ENCODE data around the gene GPR3. TPM values are rescaled to one million over a fixed set of nuclear protein-coding genes. Genes with fewer than 3 reads are reported as not detected.

GPR3 gene
- total RNA-seq, 1 donor from 2014 or later: 0.86 TPM

GRCh38 chr1:27394282-27394658 lies 1.8 kb downstream of the GPR3 start:
- Histone ChIP-seq H3K4me2 (ENCODE audit: low read length) (peak overlapping the region; percentile 29), H3K27me3 (ENCODE audit: insufficient read depth, low read length) (peaks cover 5% of the 10 kb centered on the region), H2AFZ (ENCODE audit: low read depth, low read length) (no peak overlapping the region), H3K4me1 (ENCODE audit: insufficient read depth, low read length) (peaks cover 26% of the 10 kb centered on the region), H4K20me1 (ENCODE audit: insufficient read depth, low read length) (peaks cover 5% of the 10 kb centered on the region), H3K9me3 (ENCODE audit: insufficient read depth, low read depth, low read length) (no peaks in the 10 kb centered on the region), H3K9ac (ENCODE audit: low read length) (no peak overlapping the region), H3K36me3 (ENCODE audit: insufficient read depth, low read length) (no peaks in the 10 kb centered on the region), H3K4me3 (ENCODE audit: insufficient read depth, low read depth, low read length) (no peak overlapping the region), H3K79me2 (ENCODE audit: insufficient read depth, low read length) (no peaks in the 10 kb centered on the region), H3K27ac (ENCODE audit: low read depth, low read length) (no peak overlapping the region)
- Mint-ChIP-seq H3K27me3 (ENCODE audit: low read depth, unreplicated experiment) (peaks cover 27% of the 10 kb centered on the region), H3K36me3 (ENCODE audit: low read depth, unreplicated experiment) (no peaks in the 10 kb centered on the region), H3K4me1 (ENCODE audit: low read depth, unreplicated experiment) (peaks cover 9% of the 10 kb centered on the region), H3K9me3 (ENCODE audit: unreplicated experiment) (no peaks in the 10 kb centered on the region), H3K27ac (ENCODE audit: unreplicated experiment) (no peak overlapping the region), H3K4me3 (ENCODE audit: unreplicated experiment) (no peak overlapping the region)
- DNase-seq (ENCODE audit: low read depth) (no peak), FAIRE-seq (no peak)
- TF ChIP-seq, protein P1, sequence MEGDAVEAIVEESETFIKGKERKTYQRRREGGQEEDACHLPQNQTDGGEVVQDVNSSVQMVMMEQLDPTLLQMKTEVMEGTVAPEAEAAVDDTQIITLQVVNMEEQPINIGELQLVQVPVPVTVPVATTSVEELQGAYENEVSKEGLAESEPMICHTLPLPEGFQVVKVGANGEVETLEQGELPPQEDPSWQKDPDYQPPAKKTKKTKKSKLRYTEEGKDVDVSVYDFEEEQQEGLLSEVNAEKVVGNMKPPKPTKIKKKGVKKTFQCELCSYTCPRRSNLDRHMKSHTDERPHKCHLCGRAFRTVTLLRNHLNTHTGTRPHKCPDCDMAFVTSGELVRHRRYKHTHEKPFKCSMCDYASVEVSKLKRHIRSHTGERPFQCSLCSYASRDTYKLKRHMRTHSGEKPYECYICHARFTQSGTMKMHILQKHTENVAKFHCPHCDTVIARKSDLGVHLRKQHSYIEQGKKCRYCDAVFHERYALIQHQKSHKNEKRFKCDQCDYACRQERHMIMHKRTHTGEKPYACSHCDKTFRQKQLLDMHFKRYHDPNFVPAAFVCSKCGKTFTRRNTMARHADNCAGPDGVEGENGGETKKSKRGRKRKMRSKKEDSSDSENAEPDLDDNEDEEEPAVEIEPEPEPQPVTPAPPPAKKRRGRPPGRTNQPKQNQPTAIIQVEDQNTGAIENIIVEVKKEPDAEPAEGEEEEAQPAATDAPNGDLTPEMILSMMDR (IDR thresholded peaks at IDR 0.05; ENCODE audit: insufficient read depth, low read depth, low read length): no peak
- no peak for TF ChIP-seq EZH2 (IDR thresholded peaks at IDR 0.05; ENCODE audit: insufficient read depth, low read length)

GRCh38 chr1:27394925-27395324 lies 2.5 kb downstream of the GPR3 start:
- peaks cover 22% of the 10 kb centered on the region for H3K27me3 Mint-ChIP-seq (ENCODE audit: low read depth, unreplicated experiment)
- H3K27ac Mint-ChIP-seq (ENCODE audit: unreplicated experiment): peak overlapping the region; percentile 4
- H3K79me2 ChIP-seq (ENCODE audit: insufficient read depth, low read length): no peaks in the 10 kb centered on the region
- TF ChIP-seq, protein P1 (IDR thresholded peaks at IDR 0.05; ENCODE audit: insufficient read depth, low read depth, low read length): no peak
- TF ChIP-seq EZH2 (IDR thresholded peaks at IDR 0.05; ENCODE audit: insufficient read depth, low read length): no peak
- H4K20me1 ChIP-seq (ENCODE audit: insufficient read depth, low read length): peaks cover 5% of the 10 kb centered on the region
- no peaks in the 10 kb centered on the region for H3K36me3 Mint-ChIP-seq (ENCODE audit: low read depth, unreplicated experiment)
- H3K4me1 Mint-ChIP-seq (ENCODE audit: low read depth, unreplicated experiment): peaks cover 9% of the 10 kb centered on the region
- FAIRE-seq (no peak), DNase-seq (ENCODE audit: low read depth) (no peak)
- H3K27me3 ChIP-seq (ENCODE audit: insufficient read depth, low read length): peaks cover 5% of the 10 kb centered on the region
- peak overlapping the region; percentile 43 for H3K4me3 Mint-ChIP-seq (ENCODE audit: unreplicated experiment)
- H3K36me3 ChIP-seq (ENCODE audit: insufficient read depth, low read length): no peaks in the 10 kb centered on the region
- H3K27ac ChIP-seq (ENCODE audit: low read depth, low read length): no peak overlapping the region
- H3K9me3 ChIP-seq (ENCODE audit: insufficient read depth, low read depth, low read length): no peaks in the 10 kb centered on the region
- H3K4me2 ChIP-seq (ENCODE audit: low read length): peak overlapping the region; percentile 29
- peaks cover 26% of the 10 kb centered on the region for H3K4me1 ChIP-seq (ENCODE audit: insufficient read depth, low read length)
- no peaks in the 10 kb centered on the region for H3K9me3 Mint-ChIP-seq (ENCODE audit: unreplicated experiment)
- no peak overlapping the region for H3K9ac ChIP-seq (ENCODE audit: low read length)
- H3K4me3 ChIP-seq (ENCODE audit: insufficient read depth, low read depth, low read length): no peak overlapping the region
- H2AFZ ChIP-seq (ENCODE audit: low read depth, low read length): no peak overlapping the region

DNA sequence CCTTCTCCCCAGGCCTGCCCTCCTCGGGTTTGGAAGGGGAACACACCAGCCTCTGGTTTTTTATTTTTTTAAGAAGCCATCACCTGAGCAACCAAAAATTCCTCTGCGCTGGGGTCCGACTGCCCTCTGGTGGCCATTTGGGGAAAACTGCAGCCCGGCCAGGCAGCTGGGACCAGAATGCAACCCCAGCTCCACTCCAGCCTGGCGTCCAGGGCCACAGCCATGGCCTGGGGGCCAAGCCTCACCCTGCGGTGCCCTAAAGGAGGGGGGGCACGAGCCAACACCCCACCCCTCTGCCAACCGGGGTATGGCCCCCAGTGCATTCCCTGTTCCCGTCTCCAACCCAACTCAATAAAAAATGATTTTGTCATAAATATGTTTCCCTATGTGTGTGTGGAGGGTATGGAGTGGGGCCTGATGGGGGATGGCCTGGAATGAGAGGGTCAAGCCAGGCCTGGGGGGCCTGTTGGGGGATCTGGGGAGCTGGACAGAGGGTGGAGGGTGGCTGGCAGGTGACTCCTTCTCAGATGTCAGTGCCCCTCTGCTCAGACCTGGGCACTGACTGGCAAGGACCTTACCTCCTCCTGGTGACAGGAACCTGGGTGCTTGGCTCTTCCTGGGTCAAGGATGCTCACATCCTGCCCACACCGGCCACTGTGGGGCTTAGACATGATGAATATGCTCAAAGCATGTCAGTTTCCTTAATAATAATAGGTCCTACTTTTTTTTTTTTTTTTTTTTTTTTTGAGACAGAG lies 3.2 kb downstream of the GPR3 start:
- H3K4me1 Mint-ChIP-seq (ENCODE audit: low read depth, unreplicated experiment): peaks cover 12% of the 10 kb centered on the region
- no peaks in the 10 kb centered on the region for H3K27me3 ChIP-seq (ENCODE audit: insufficient read depth, low read length)
- no peak overlapping the region for H3K9ac ChIP-seq (ENCODE audit: low read length)
- H3K36me3 Mint-ChIP-seq (ENCODE audit: low read depth, unreplicated experiment): no peaks in the 10 kb centered on the region
- H3K27me3 Mint-ChIP-seq (ENCODE audit: low read depth, unreplicated experiment): peaks cover 16% of the 10 kb centered on the region
- H3K4me3 ChIP-seq (ENCODE audit: insufficient read depth, low read depth, low read length): no peak overlapping the region
- H3K27ac Mint-ChIP-seq (ENCODE audit: unreplicated experiment): no peak overlapping the region
- H3K79me2 ChIP-seq (ENCODE audit: insufficient read depth, low read length): no peaks in the 10 kb centered on the region
- no peak overlapping the region for H3K4me3 Mint-ChIP-seq (ENCODE audit: unreplicated experiment)
- peaks cover 5% of the 10 kb centered on the region for H4K20me1 ChIP-seq (ENCODE audit: insufficient read depth, low read length)
- FAIRE-seq (no peak), DNase-seq (ENCODE audit: low read depth) (no peak)
- H3K4me1 ChIP-seq (ENCODE audit: insufficient read depth, low read length): peaks cover 26% of the 10 kb centered on the region
- H3K4me2 ChIP-seq (ENCODE audit: low read length): no peak overlapping the region
- H3K36me3 ChIP-seq (ENCODE audit: insufficient read depth, low read length): no peaks in the 10 kb centered on the region
- H3K9me3 ChIP-seq (ENCODE audit: insufficient read depth, low read depth, low read length): no peaks in the 10 kb centered on the region
- H3K27ac ChIP-seq (ENCODE audit: low read depth, low read length): no peak overlapping the region
- no peaks in the 10 kb centered on the region for H3K9me3 Mint-ChIP-seq (ENCODE audit: unreplicated experiment)
- no peak overlapping the region for H2AFZ ChIP-seq (ENCODE audit: low read depth, low read length)
- no peak for TF ChIP-seq EZH2 (IDR thresholded peaks at IDR 0.05; ENCODE audit: insufficient read depth, low read length)
- TF ChIP-seq, protein P1 (IDR thresholded peaks at IDR 0.05; ENCODE audit: insufficient read depth, low read depth, low read length): peak; percentile 89
